ENCODE measurements around the gene USP2.

The USP2 gene

GRCh38 chr11:119323532-119324033 lies 57.9 kb downstream of the USP2 start:
- no peak overlapping the region for H3K4me2 ChIP-seq (ENCODE audit: low read length, poor library complexity, severe bottlenecking)
- H2BK15ac ChIP-seq (ENCODE audit: low read depth, poor library complexity, severe bottlenecking): no peak overlapping the region
- H3K27ac ChIP-seq (ENCODE audit: low read length, poor library complexity, severe bottlenecking): no peak overlapping the region
- H3K18ac ChIP-seq (ENCODE audit: low read depth in 1 of 2, low read length in 2 of 2): peak overlapping the region in 1 of 2 experiments; percentile 50
- H2BK120ac ChIP-seq (ENCODE audit: low read depth, low read length): no peak overlapping the region
- H3K9me3 ChIP-seq (ENCODE audit: control insufficient read depth, low read length): no peaks in the 10 kb centered on the region
- H3K4me3 ChIP-seq (ENCODE audit: insufficient read depth in 1 of 2, low read depth in 1 of 2, low read length in 2 of 2): no peak overlapping the region
- peak; percentile 80 for DNase-seq
- 10% methylated on average over 8 of the region's 8 CpGs for WGBS
- H3K14ac ChIP-seq (ENCODE audit: low read length in 2 of 2): no peak overlapping the region
- no peak overlapping the region for H2BK5ac ChIP-seq (ENCODE audit: low read depth, low read length, poor library complexity, severe bottlenecking)
- H4K8ac ChIP-seq (ENCODE audit: low read length): no peak overlapping the region
- H4K91ac ChIP-seq (ENCODE audit: low read length): no peak overlapping the region
- H3K36me3 ChIP-seq (ENCODE audit: control insufficient read depth in 1 of 2, insufficient read depth in 2 of 2, low read depth in 1 of 2, low read length in 2 of 2): no peaks in the 10 kb centered on the region
- H3K79me1 ChIP-seq (replicated peaks; ENCODE audit: low read length, poor library complexity, severe bottlenecking): no peaks in the 10 kb centered on the region
- H3K27me3 ChIP-seq (ENCODE audit: control insufficient read depth in 1 of 2, insufficient read depth in 1 of 2, low read length in 2 of 2): peaks cover 0 to 7% of the 10 kb centered on the region in 2 experiments
- H3K9ac ChIP-seq (ENCODE audit: low read length): no peak overlapping the region
- H2BK12ac ChIP-seq (ENCODE audit: low read length in 2 of 2): no peak overlapping the region
- H3K4me1 ChIP-seq (ENCODE audit: control insufficient read depth, insufficient read depth, low read depth, low read length): peaks cover 25% of the 10 kb centered on the region
- H2AFZ ChIP-seq (ENCODE audit: low read depth, low read length): no peak overlapping the region
- no peak overlapping the region for H3K4ac ChIP-seq (ENCODE audit: low read depth in 1 of 2, low read length in 2 of 2)
- H2AK5ac ChIP-seq (ENCODE audit: low read length, severe bottlenecking): no peak overlapping the region
- H3K23ac ChIP-seq (ENCODE audit: low read length in 2 of 2): no peak overlapping the region

GRCh38 chr11:119322921-119323531 lies 58.5 kb downstream of the USP2 start:
- Histone ChIP-seq H3K4me1 (ENCODE audit: control insufficient read depth, insufficient read depth, low read depth, low read length) (peaks cover 30% of the 10 kb centered on the region), H2BK15ac (ENCODE audit: low read depth, poor library complexity, severe bottlenecking) (no peak overlapping the region), H3K4me3 (ENCODE audit: insufficient read depth in 1 of 2, low read depth in 1 of 2, low read length in 2 of 2) (no peak overlapping the region), H2BK120ac (ENCODE audit: low read depth, low read length) (no peak overlapping the region), H4K8ac (ENCODE audit: low read length) (no peak overlapping the region), H2BK5ac (ENCODE audit: low read depth, low read length, poor library complexity, severe bottlenecking) (no peak overlapping the region), H3K18ac (ENCODE audit: low read depth in 1 of 2, low read length in 2 of 2) (peak overlapping the region in 1 of 2 experiments; percentile 50), H3K4ac (ENCODE audit: low read depth in 1 of 2, low read length in 2 of 2) (no peak overlapping the region), H3K9me3 (ENCODE audit: control insufficient read depth, low read length) (no peaks in the 10 kb centered on the region), H2AFZ (ENCODE audit: low read depth, low read length) (no peak overlapping the region), H4K91ac (ENCODE audit: low read length) (no peak overlapping the region), H3K79me1 (replicated peaks; ENCODE audit: low read length, poor library complexity, severe bottlenecking) (no peaks in the 10 kb centered on the region), H3K9ac (ENCODE audit: low read length) (no peak overlapping the region), H3K4me2 (ENCODE audit: low read length, poor library complexity, severe bottlenecking) (no peak overlapping the region), H3K27me3 (ENCODE audit: control insufficient read depth in 1 of 2, insufficient read depth in 1 of 2, low read length in 2 of 2) (peaks cover 0 to 9% of the 10 kb centered on the region in 2 experiments), H3K36me3 (ENCODE audit: control insufficient read depth in 1 of 2, insufficient read depth in 2 of 2, low read depth in 1 of 2, low read length in 2 of 2) (no peaks in the 10 kb centered on the region), H2AK5ac (ENCODE audit: low read length, severe bottlenecking) (no peak overlapping the region), H3K23ac (ENCODE audit: low read length in 2 of 2) (no peak overlapping the region), H3K14ac (ENCODE audit: low read length in 2 of 2) (no peak overlapping the region), H3K27ac (ENCODE audit: low read length, poor library complexity, severe bottlenecking) (no peak overlapping the region), H2BK12ac (ENCODE audit: low read length in 2 of 2) (no peak overlapping the region)
- DNase-seq: no peak
- 91% methylated on average over 20 of the region's 20 CpGs for WGBS

GRCh38 chr11:119322360-119322739 lies 59.1 kb downstream of the USP2 start:
- H3K4me2 ChIP-seq (ENCODE audit: low read length, poor library complexity, severe bottlenecking): no peak overlapping the region
- H2AK5ac ChIP-seq (ENCODE audit: low read length, severe bottlenecking): no peak overlapping the region
- H4K91ac ChIP-seq (ENCODE audit: low read length): no peak overlapping the region
- H3K36me3 ChIP-seq (ENCODE audit: control insufficient read depth in 1 of 2, insufficient read depth in 2 of 2, low read depth in 1 of 2, low read length in 2 of 2): no peaks in the 10 kb centered on the region
- H3K27ac ChIP-seq (ENCODE audit: low read length, poor library complexity, severe bottlenecking): no peak overlapping the region
- no peak overlapping the region for H3K4me3 ChIP-seq (ENCODE audit: insufficient read depth in 1 of 2, low read depth in 1 of 2, low read length in 2 of 2)
- no peak overlapping the region for H2BK15ac ChIP-seq (ENCODE audit: low read depth, poor library complexity, severe bottlenecking)
- H2AFZ ChIP-seq (ENCODE audit: low read depth, low read length): no peak overlapping the region
- peaks cover 0 to 14% of the 10 kb centered on the region in 2 experiments for H3K27me3 ChIP-seq (ENCODE audit: control insufficient read depth in 1 of 2, insufficient read depth in 1 of 2, low read length in 2 of 2)
- no peak overlapping the region for H2BK12ac ChIP-seq (ENCODE audit: low read length in 2 of 2)
- H2BK120ac ChIP-seq (ENCODE audit: low read depth, low read length): no peak overlapping the region
- H3K9ac ChIP-seq (ENCODE audit: low read length): no peak overlapping the region
- no peak overlapping the region for H3K18ac ChIP-seq (ENCODE audit: low read depth in 1 of 2, low read length in 2 of 2)
- peaks cover 35% of the 10 kb centered on the region for H3K4me1 ChIP-seq (ENCODE audit: control insufficient read depth, insufficient read depth, low read depth, low read length)
- peak; percentile 24 for DNase-seq
- no peak overlapping the region for H3K4ac ChIP-seq (ENCODE audit: low read depth in 1 of 2, low read length in 2 of 2)
- 87% methylated on average over 6 of the region's 6 CpGs for WGBS
- H4K8ac ChIP-seq (ENCODE audit: low read length): no peak overlapping the region
- no peaks in the 10 kb centered on the region for H3K79me1 ChIP-seq (replicated peaks; ENCODE audit: low read length, poor library complexity, severe bottlenecking)
- no peaks in the 10 kb centered on the region for H3K9me3 ChIP-seq (ENCODE audit: control insufficient read depth, low read length)
- H3K14ac ChIP-seq (ENCODE audit: low read length in 2 of 2): no peak overlapping the region
- H3K23ac ChIP-seq (ENCODE audit: low read length in 2 of 2): no peak overlapping the region
- H2BK5ac ChIP-seq (ENCODE audit: low read depth, low read length, poor library complexity, severe bottlenecking): no peak overlapping the region

GRCh38 chr11:119320776-119321524 lies 60.5 kb downstream of the USP2 start:
- Histone ChIP-seq H3K27ac (ENCODE audit: low read length, poor library complexity, severe bottlenecking) (peak overlapping the region; percentile 43), H2BK5ac (ENCODE audit: low read depth, low read length, poor library complexity, severe bottlenecking) (no peak overlapping the region), H3K36me3 (ENCODE audit: control insufficient read depth in 1 of 2, insufficient read depth in 2 of 2, low read depth in 1 of 2, low read length in 2 of 2) (no peaks in the 10 kb centered on the region), H3K4me2 (ENCODE audit: low read length, poor library complexity, severe bottlenecking) (peak overlapping the region; percentile 90), H3K4ac (ENCODE audit: low read depth in 1 of 2, low read length in 2 of 2) (peak overlapping the region; percentile 87 to 88), H3K4me3 (ENCODE audit: insufficient read depth in 1 of 2, low read depth in 1 of 2, low read length in 2 of 2) (peak overlapping the region; percentile 52 to 76), H2AK5ac (ENCODE audit: low read length, severe bottlenecking) (peak overlapping the region; percentile 18), H3K23ac (ENCODE audit: low read length in 2 of 2) (peak overlapping the region in 1 of 2 experiments; percentile 68), H4K91ac (ENCODE audit: low read length) (peak overlapping the region; percentile 95), H2AFZ (ENCODE audit: low read depth, low read length) (peak overlapping the region; percentile 73), H4K8ac (ENCODE audit: low read length) (peak overlapping the region; percentile 92), H2BK15ac (ENCODE audit: low read depth, poor library complexity, severe bottlenecking) (peak overlapping the region; percentile 99), H3K79me1 (replicated peaks; ENCODE audit: low read length, poor library complexity, severe bottlenecking) (peaks cover 5% of the 10 kb centered on the region), H2BK12ac (ENCODE audit: low read length in 2 of 2) (peak overlapping the region; percentile 45 to 90), H3K27me3 (ENCODE audit: control insufficient read depth in 1 of 2, insufficient read depth in 1 of 2, low read length in 2 of 2) (peaks cover 0 to 26% of the 10 kb centered on the region in 2 experiments), H3K14ac (ENCODE audit: low read length in 2 of 2) (peak overlapping the region in 1 of 2 experiments; percentile 96), H3K4me1 (ENCODE audit: control insufficient read depth, insufficient read depth, low read depth, low read length) (peaks cover 40% of the 10 kb centered on the region), H3K9ac (ENCODE audit: low read length) (peak overlapping the region; percentile 81), H3K9me3 (ENCODE audit: control insufficient read depth, low read length) (no peaks in the 10 kb centered on the region), H2BK120ac (ENCODE audit: low read depth, low read length) (peak overlapping the region; percentile 12), H3K18ac (ENCODE audit: low read depth in 1 of 2, low read length in 2 of 2) (peak overlapping the region; percentile 74 to 95)
- peak; percentile 82 for DNase-seq
- 2% methylated on average over 25 of the region's 60 CpGs for WGBS
